HEK293T (cell line): ENCODE results near the gene MRPL45.

Experiments
- CTCF ChIA-PET: fragments of 350-600 bp; formaldehyde crosslinking; extraction: SDS; loops from one replicate; lab custom pipeline; 2021; ENCODE audit warnings: antibody characterized with exemption, inconsistent platforms; lab: Yijun Ruan, JAX
- POLR2A ChIA-PET: fragments of 350-600 bp; formaldehyde crosslinking; extraction: SDS; loops from one replicate; lab custom pipeline; 2020; ENCODE audit warnings: antibody characterized with exemption, inconsistent platforms; lab: Yijun Ruan, JAX
- DNase-seq: peaks from one replicate; pipeline ENCODE4 v3.0.0; 2012; ENCODE audit warnings: mixed read lengths; ENCODE audit errors: extremely low spot score
- ARNT ChIP-seq: fragments of 450-650 bp; IDR thresholded peaks from 2 replicates; pipeline ENCODE4 v1.6.1; 2017; ENCODE audit warnings: mild to moderate bottlenecking
- BHLHE40 ChIP-seq: fragments of 450-650 bp; IDR thresholded peaks from 2 replicates; pipeline ENCODE4 v1.6.1; 2016; ENCODE audit warnings: mild to moderate bottlenecking, moderate library complexity, borderline replicate concordance
- CTBP1 ChIP-seq: fragments of 450-650 bp; IDR thresholded peaks from 2 replicates; pipeline ENCODE4 v1.6.1; 2016; ENCODE audit warnings: borderline replicate concordance
- ELF4 ChIP-seq: fragments of 450-650 bp; IDR thresholded peaks from 2 replicates; pipeline ENCODE4 v1.6.1; 2017; ENCODE audit warnings: antibody characterized with exemption
- FOXA1 ChIP-seq: fragments of 450-650 bp; IDR thresholded peaks from 2 replicates; pipeline ENCODE4 v1.6.1; 2016; ENCODE audit warnings: mild to moderate bottlenecking
- FOXK2 ChIP-seq: fragments of 450-650 bp; IDR thresholded peaks from 2 replicates; pipeline ENCODE4 v1.6.1; 2016; ENCODE audit warnings: mild to moderate bottlenecking
- FOXM1 ChIP-seq: fragments of 450-650 bp; IDR thresholded peaks from 2 replicates; pipeline ENCODE4 v1.6.1; 2017; ENCODE audit warnings: mild to moderate bottlenecking, borderline replicate concordance
- HDGF ChIP-seq: fragments of 450-650 bp; IDR thresholded peaks from 2 replicates; pipeline ENCODE4 v1.6.1; 2017; ENCODE audit warnings: antibody characterized with exemption, borderline replicate concordance
- L3MBTL2 ChIP-seq: fragments of 450-650 bp; conservative IDR thresholded peaks from 2 replicates; pipeline ENCODE4 v1.6.1; 2016; ENCODE audit warnings: mild to moderate bottlenecking
- LEF1 ChIP-seq: fragments of 450-650 bp; IDR thresholded peaks from 2 replicates; pipeline ENCODE4 v1.6.1; 2017; ENCODE audit warnings: mild to moderate bottlenecking, borderline replicate concordance
- NFRKB ChIP-seq: fragments of 450-650 bp; IDR thresholded peaks from 2 replicates; pipeline ENCODE4 v1.6.1; 2016; ENCODE audit warnings: mild to moderate bottlenecking, moderate library complexity
- PKNOX1 ChIP-seq: fragments of 450-650 bp; IDR thresholded peaks from 2 replicates; pipeline ENCODE4 v1.6.1; 2016
- SP1 ChIP-seq: fragments of 450-650 bp; IDR thresholded peaks from 2 replicates; pipeline ENCODE4 v1.6.1; 2017
- SUZ12 ChIP-seq: fragments of 450-650 bp; IDR thresholded peaks from 2 replicates; pipeline ENCODE4 v1.6.1; 2016; ENCODE audit warnings: mild to moderate bottlenecking
- TARDBP ChIP-seq: fragments of 450-650 bp; IDR thresholded peaks from 2 replicates; pipeline ENCODE4 v1.6.1; 2016
- ZNF384 ChIP-seq: fragments of 450-650 bp; IDR thresholded peaks from 2 replicates; pipeline ENCODE4 v1.6.1; 2016

The MRPL45 gene

DNA sequence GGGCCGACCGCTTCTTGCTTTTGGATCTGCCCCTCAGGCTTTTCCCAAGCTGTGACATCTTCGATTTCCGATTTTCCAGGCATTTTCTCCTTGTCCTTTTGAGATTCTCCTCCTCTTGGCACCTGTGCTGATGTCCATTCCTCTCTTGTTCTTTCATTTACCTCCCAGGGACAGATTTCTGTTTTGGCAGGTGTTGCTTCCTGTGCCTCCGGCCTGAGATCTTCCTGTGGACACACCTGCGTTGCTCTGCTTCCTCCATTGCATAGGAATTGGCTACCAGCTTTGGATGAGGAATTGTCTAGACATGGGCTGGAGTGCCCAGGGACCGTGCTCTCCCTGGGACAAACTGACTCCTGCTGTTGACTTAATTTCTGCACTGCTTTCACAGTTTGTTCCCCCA, 31.7 kb downstream of the MRPL45 start:
- CTCF ChIA-PET = interaction anchor here (1.1 to 1.6 kb wide), 3 partner anchors 20 to 86 kb away, joined by 3 to 8 read pairs (median 4); partner anchors contain the start of gene SOCS7
- POLR2A ChIA-PET = interaction anchor here (1.4 to 2.2 kb wide), 3 partner anchors 21 to 86 kb away, joined by 4 to 8 read pairs (median 4); partner anchors contain the start of gene SOCS7

GRCh38 chr17:38329284-38329683, 32.3 kb downstream of the MRPL45 start:
- no peak for TF ChIP-seq FOXK2
- POLR2A ChIA-PET = interaction anchor here (1.4 to 2.2 kb wide), 2 partner anchors 21 to 85 kb away, joined by 4 to 8 read pairs; no protein-coding TSS in a partner anchor
- CTCF ChIA-PET = interaction anchor here (0.5 to 0.7 kb wide), 2 partner anchors 66 to 875 kb away, joined by 3 to 4 read pairs; no protein-coding TSS in a partner anchor
- DNase-seq = no peak

More for the DNA sequence above, 31.7 kb downstream of the MRPL45 start:
- TF ChIP-seq ARNT (no peak), LEF1 (no peak), BHLHE40 (no peak), L3MBTL2 (no peak), CTBP1 (no peak), HDGF (no peak), NFRKB (no peak), FOXA1 (no peak), FOXK2 (no peak), FOXM1 (no peak), SP1 (no peak), TARDBP (no peak), PKNOX1 (no peak), ZNF384 (no peak), SUZ12 (no peak), ELF4 (no peak)
- DNase-seq = no peak

- no peak for DNase-seq
- POLR2A ChIA-PET = interaction anchor here (0.6 to 2.2 kb wide), 6 partner anchors 19 to 86 kb away, joined by 3 to 8 read pairs (median 4); partner anchors contain the start of gene SOCS7
- TF ChIP-seq NFRKB = no peak
- TF ChIP-seq BHLHE40 = no peak
- TF ChIP-seq TARDBP = no peak
- no peak for TF ChIP-seq SUZ12
- TF ChIP-seq ZNF384 = no peak
- no peak for TF ChIP-seq ARNT
- no peak for TF ChIP-seq FOXK2
- no peak for TF ChIP-seq FOXA1
- no peak for TF ChIP-seq SP1
- no peak for TF ChIP-seq CTBP1
- TF ChIP-seq LEF1 = no peak
- no peak for TF ChIP-seq L3MBTL2
- TF ChIP-seq HDGF = no peak
- no peak for TF ChIP-seq PKNOX1
- TF ChIP-seq ELF4 = no peak
- TF ChIP-seq FOXM1 = no peak
- CTCF ChIA-PET = interaction anchor here (0.5 to 3.8 kb wide), 4 partner anchors 8 to 876 kb away, joined by 3 to 25 read pairs (median 4); no protein-coding TSS in a partner anchor
Measured at GRCh38 chr17:38329808-38330730, 33.1 kb downstream of the MRPL45 start.

- ChIA-PET CTCF (interaction anchor here (1.6 to 3.8 kb wide), 2 partner anchors 8 to 84 kb away, joined by 5 to 25 read pairs; no protein-coding TSS in a partner anchor), POLR2A (interaction anchor here (1.0 to 2.3 kb wide), 5 partner anchors 18 to 85 kb away, joined by 3 to 7 read pairs (median 5); partner anchors contain the start of gene SOCS7)
- TF ChIP-seq ZNF384 (no peak), TARDBP (no peak), L3MBTL2 (no peak), LEF1 (no peak), SP1 (no peak)
- DNase-seq = no peak
Measured at GRCh38 chr17:38330941-38331411, 34.0 kb downstream of the MRPL45 start.

DNA sequence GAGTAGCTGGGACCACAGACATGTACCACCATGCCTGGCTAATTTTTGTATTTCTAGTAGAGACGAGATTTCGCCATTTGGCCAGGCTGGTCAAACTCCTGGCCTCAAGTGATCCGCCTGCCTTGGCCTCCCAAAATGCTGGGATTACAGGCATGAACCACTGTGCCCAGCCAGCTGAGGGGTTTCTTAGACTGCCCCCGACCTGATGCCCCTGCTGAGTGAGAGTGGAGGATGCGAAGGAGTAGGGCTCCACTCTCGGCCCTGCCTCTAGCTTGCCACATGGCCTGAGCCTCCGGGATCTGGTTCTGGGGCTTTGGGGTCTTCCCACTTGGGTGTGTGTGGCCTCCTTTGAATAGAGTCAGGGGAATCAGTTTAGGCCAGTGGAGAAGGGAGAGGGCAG, 35.8 kb downstream of the MRPL45 start:
- ChIA-PET POLR2A (interaction anchor here (1.3 to 2.5 kb wide), 4 partner anchors 16 to 82 kb away, joined by 3 to 15 read pairs (median 6); partner anchors contain the start of gene SOCS7), CTCF (interaction anchor here (1.0 to 5.0 kb wide), 8 partner anchors 8 to 85 kb away, joined by 3 to 42 read pairs (median 12); no protein-coding TSS in a partner anchor)
- no peak for DNase-seq
- TF ChIP-seq HDGF (no peak), LEF1 (no peak), L3MBTL2 (no peak), FOXM1 (no peak), SP1 (no peak), CTBP1 (no peak), BHLHE40 (no peak), TARDBP (no peak), FOXK2 (no peak), ZNF384 (no peak), SUZ12 (no peak), ELF4 (no peak), ARNT (no peak)
